SK-N-SH treated with all-trans-retinoic acid at 6 μM for 48 hours (cell line): ENCODE data around the gene PARD3.

Experiments
- RARB ChIP-seq: fragments of 250-450 bp; sonication (Bioruptor Pico); IDR thresholded peaks from 2 replicates; pipeline ENCODE4 v1.8.0; 2021; ENCODE audit warnings: mild to moderate bottlenecking, moderate library complexity
- SNAI2 ChIP-seq: fragments of 250-450 bp; sonication (Bioruptor Pico); IDR thresholded peaks from 2 replicates; pipeline ENCODE4 v1.5.0; 2020; ENCODE audit warnings: mild to moderate bottlenecking, moderate library complexity
- TF ChIP-seq, protein P1 (sequence below): fragments of 250-450 bp; sonication (Bioruptor Pico); IDR thresholded peaks from 2 replicates; pipeline ENCODE4 v1.5.1; 2020; ENCODE audit warnings: low read depth, mild to moderate bottlenecking, moderate library complexity
- TF ChIP-seq, protein P2 (sequence below): fragments of 250-450 bp; sonication (Bioruptor Pico); IDR thresholded peaks from 2 replicates; pipeline ENCODE4 v1.5.1; 2021; ENCODE audit warnings: mild to moderate bottlenecking, moderate library complexity

DNA sequence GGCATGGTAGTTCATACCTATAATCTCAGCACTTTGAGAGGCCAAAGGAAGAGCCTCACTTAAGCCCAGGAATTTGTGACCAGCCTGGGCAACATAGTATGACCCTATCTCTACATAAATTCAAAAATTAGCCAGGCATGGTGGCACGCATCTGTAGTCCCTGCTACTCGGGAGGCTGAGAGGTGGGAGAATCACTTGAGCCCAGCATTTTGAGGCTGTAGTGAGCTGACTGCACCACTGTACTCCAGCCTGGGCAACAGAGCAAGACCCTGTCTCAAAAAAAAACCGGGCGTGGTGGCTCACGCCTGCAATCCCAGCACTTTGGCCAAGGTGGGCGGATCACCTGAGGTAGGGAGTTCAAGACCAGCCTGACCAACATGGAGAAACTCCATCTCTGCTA lies 19.8 kb downstream of the PARD3 start:
- TF ChIP-seq, protein P1, sequence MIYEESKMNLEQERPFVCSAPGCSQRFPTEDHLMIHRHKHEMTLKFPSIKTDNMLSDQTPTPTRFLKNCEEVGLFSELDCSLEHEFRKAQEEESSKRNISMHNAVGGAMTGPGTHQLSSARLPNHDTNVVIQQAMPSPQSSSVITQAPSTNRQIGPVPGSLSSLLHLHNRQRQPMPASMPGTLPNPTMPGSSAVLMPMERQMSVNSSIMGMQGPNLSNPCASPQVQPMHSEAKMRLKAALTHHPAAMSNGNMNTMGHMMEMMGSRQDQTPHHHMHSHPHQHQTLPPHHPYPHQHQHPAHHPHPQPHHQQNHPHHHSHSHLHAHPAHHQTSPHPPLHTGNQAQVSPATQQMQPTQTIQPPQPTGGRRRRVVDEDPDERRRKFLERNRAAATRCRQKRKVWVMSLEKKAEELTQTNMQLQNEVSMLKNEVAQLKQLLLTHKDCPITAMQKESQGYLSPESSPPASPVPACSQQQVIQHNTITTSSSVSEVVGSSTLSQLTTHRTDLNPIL, result no peak
- TF ChIP-seq RARB (CRISPR knock-in tag) (no peak), SNAI2 (CRISPR knock-in tag) (no peak)
- TF ChIP-seq, protein P2, sequence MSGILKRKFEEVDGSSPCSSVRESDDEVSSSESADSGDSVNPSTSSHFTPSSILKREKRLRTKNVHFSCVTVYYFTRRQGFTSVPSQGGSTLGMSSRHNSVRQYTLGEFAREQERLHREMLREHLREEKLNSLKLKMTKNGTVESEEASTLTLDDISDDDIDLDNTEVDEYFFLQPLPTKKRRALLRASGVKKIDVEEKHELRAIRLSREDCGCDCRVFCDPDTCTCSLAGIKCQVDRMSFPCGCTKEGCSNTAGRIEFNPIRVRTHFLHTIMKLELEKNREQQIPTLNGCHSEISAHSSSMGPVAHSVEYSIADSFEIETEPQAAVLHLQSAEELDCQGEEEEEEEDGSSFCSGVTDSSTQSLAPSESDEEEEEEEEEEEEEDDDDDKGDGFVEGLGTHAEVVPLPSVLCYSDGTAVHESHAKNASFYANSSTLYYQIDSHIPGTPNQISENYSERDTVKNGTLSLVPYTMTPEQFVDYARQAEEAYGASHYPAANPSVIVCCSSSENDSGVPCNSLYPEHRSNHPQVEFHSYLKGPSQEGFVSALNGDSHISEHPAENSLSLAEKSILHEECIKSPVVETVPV (CRISPR knock-in tag), result no peak
